GM23248 (cell line): ENCODE results near the gene TRPM4. TPM values are rescaled to one million over a fixed set of nuclear protein-coding genes. Genes with fewer than 3 reads are reported as not detected.
A peak's percentile ranks its signal among the peaks of the same experiment; 100 is the strongest.
"Not testable (repeated sequence)": the region's sequence is repeated elsewhere in the genome, so short reads cannot be mapped to it uniquely, and the experiment has no call there.

ENCODE experiments used
- DNase-seq: peaks from one replicate; pipeline ENCODE4 v3.0.0-alpha.2; 2015
- H2AFZ ChIP-seq: fragments of 200-600 bp; sonication (generic); 2 replicates; pipeline ENCODE4 v1.6.1; 2016; ENCODE audit warnings: antibody characterized with exemption
- H3F3A ChIP-seq: fragments of 200-600 bp; sonication (generic); 2 replicates; pipeline ENCODE4 v1.6.1; 2016; ENCODE audit warnings: mild to moderate bottlenecking, antibody characterized with exemption, mixed run types; ENCODE audit not compliant: insufficient read depth
- H3K27ac ChIP-seq: fragments of 200-600 bp; sonication (generic); 2 replicates; pipeline ENCODE4 v1.5.1; 2016; ENCODE audit warnings: mild to moderate bottlenecking
- H3K27me3 ChIP-seq: fragments of 200-600 bp; sonication (generic); replicated peaks from 2 replicates; pipeline ENCODE4 v1.6.1; 2016; ENCODE audit warnings: mild to moderate bottlenecking; ENCODE audit not compliant: insufficient read depth
- H3K36me3 ChIP-seq: fragments of 200-600 bp; sonication (generic); 2 replicates; pipeline ENCODE4 v1.6.1; 2016; ENCODE audit warnings: low read depth, mild to moderate bottlenecking
- H3K4me1 ChIP-seq: fragments of 200-600 bp; sonication (generic); 2 replicates; pipeline ENCODE4 v1.6.1; 2016; ENCODE audit warnings: mild to moderate bottlenecking; ENCODE audit not compliant: insufficient read depth
- H3K4me2 ChIP-seq: fragments of 200-600 bp; sonication (generic); one replicate; pipeline ENCODE4 v1.6.1; 2016; ENCODE audit warnings: mild to moderate bottlenecking; ENCODE audit not compliant: unreplicated experiment
- H3K4me3 ChIP-seq: fragments of 200-600 bp; sonication (generic); 2 replicates; pipeline ENCODE4 v1.5.1; 2016; ENCODE audit warnings: mild to moderate bottlenecking
- H3K79me2 ChIP-seq: fragments of 200-600 bp; sonication (generic); 2 replicates; pipeline ENCODE4 v1.6.1; 2016; ENCODE audit warnings: mild to moderate bottlenecking; ENCODE audit not compliant: insufficient read depth
- H3K9ac ChIP-seq: fragments of 200-600 bp; sonication (generic); 2 replicates; pipeline ENCODE4 v1.6.1; 2016; ENCODE audit warnings: mild to moderate bottlenecking
- H3K9me2 ChIP-seq: fragments of 200-600 bp; sonication (generic); 2 replicates; pipeline ENCODE4 v1.6.1; 2016; ENCODE audit warnings: mixed run types, mild to moderate bottlenecking, moderate library complexity; ENCODE audit not compliant: insufficient read depth
- H3K9me3 ChIP-seq: fragments of 200-600 bp; sonication (generic); one replicate; pipeline ENCODE4 v1.6.1; 2017; ENCODE audit warnings: low read depth
- H4K20me1 ChIP-seq: fragments of 200-600 bp; sonication (generic); 2 replicates; pipeline ENCODE4 v1.6.0; 2016; ENCODE audit not compliant: insufficient read depth
- EZH2 ChIP-seq: fragments of 200-600 bp; sonication (generic); IDR thresholded peaks from 2 replicates; pipeline ENCODE4 v1.6.1; 2018; ENCODE audit warnings: antibody characterized with exemption, mild to moderate bottlenecking; ENCODE audit not compliant: insufficient read depth, poor library complexity, severe bottlenecking
- EZH2phosphoT487 ChIP-seq: fragments of 200-600 bp; sonication (generic); IDR thresholded peaks from 2 replicates; pipeline ENCODE4 v1.6.1; 2018; ENCODE audit warnings: antibody characterized with exemption, moderate library complexity, mild to moderate bottlenecking, low read depth; ENCODE audit not compliant: insufficient read depth
- WGBS, 2 experiments: methylation state at CpG; one replicate each; pipeline ENCODE4 v1.1.6; 2015 to 2017; ENCODE audit warnings: low lambda C conversion rate in 2 of 2, low coverage in 1 of 2; ENCODE audit errors: missing lambda C conversion rate in 2 of 2; 5-methylcytosine and 5-hydroxymethylcytosine counted together
- in situ Hi-C: fragments of 300-500 bp; cut with MboI; formaldehyde crosslinking; loops from 2 replicates; pipeline ENCODE4 v1.15.0; 2020
- polyA plus RNA-seq: library from polyadenylated mRNA; unstranded; fragments of >200 nt; fragmentation: Nextera tagmentation; extraction: Ambion mirVana; gene quantifications from 2 replicates; pipeline ENCODE4 v1.2.1, GENCODE V29; 2016
- total RNA-seq: library from RNA; depleted of rRNA; stranded (reverse); fragments of >200 nt; shearing (Covaris generic); gene quantifications from 2 replicates; pipeline ENCODE4 v1.2.3, GENCODE V29; 2014

Gene TRPM4
- total and polyA plus RNA-seq, 2 experiments from 2014 or later = 18.4 to 20.1 TPM

- no peak overlapping the region for H3K27ac ChIP-seq
- DNase-seq = peak; percentile 61
- H4K20me1 ChIP-seq = no peaks in the 10 kb centered on the region
- no peaks in the 10 kb centered on the region for H3K9me3 ChIP-seq
- peaks cover 13% of the 10 kb centered on the region for H3K4me1 ChIP-seq
- H3K36me3 ChIP-seq = peaks cover 26% of the 10 kb centered on the region
- H3F3A ChIP-seq = peaks cover 22% of the 10 kb centered on the region; the same call in 1 of the 2 replicates
- no peaks in the 10 kb centered on the region for H3K27me3 ChIP-seq
- H3K9ac ChIP-seq = no peak overlapping the region
- no peaks in the 10 kb centered on the region for H3K79me2 ChIP-seq
- in situ Hi-C loops = loop anchor here (10.0 kb wide), 1 partner anchor 106 kb away; no protein-coding TSS in a partner anchor
- H2AFZ ChIP-seq = no peak overlapping the region
- WGBS, 2 experiments = 91 to 98% methylated on average over 17 to 29 of the region's 29 CpGs
- no peaks in the 10 kb centered on the region for H3K9me2 ChIP-seq
- no peak for TF ChIP-seq EZH2
- TF ChIP-seq EZH2phosphoT487 = no peak
- no peak overlapping the region for H3K4me3 ChIP-seq
- no peak overlapping the region for H3K4me2 ChIP-seq
Measured at GRCh38 chr19:49200238-49200862, 42.8 kb downstream of the TRPM4 start.

GRCh38 chr19:49201042-49201441 is 43.5 kb downstream of the TRPM4 start:
- Histone ChIP-seq H3K9me3 (no peaks in the 10 kb centered on the region), H3K27me3 (no peaks in the 10 kb centered on the region), H3K9ac (no peak overlapping the region), H3K79me2 (no peaks in the 10 kb centered on the region), H3K4me2 (no peak overlapping the region), H3K27ac (no peak overlapping the region), H3F3A (peaks cover 22% of the 10 kb centered on the region; the same call in 1 of the 2 replicates), H4K20me1 (no peaks in the 10 kb centered on the region), H3K36me3 (peaks cover 31% of the 10 kb centered on the region), H3K9me2 (no peaks in the 10 kb centered on the region), H2AFZ (no peak overlapping the region), H3K4me3 (no peak overlapping the region), H3K4me1 (peaks cover 13% of the 10 kb centered on the region)
- in situ Hi-C loops = loop anchor here (10.0 kb wide), 1 partner anchor 106 kb away; no protein-coding TSS in a partner anchor
- TF ChIP-seq EZH2 (no peak), EZH2phosphoT487 (no peak)
- DNase-seq = no peak
- 97% methylated on average over 7 of the region's 7 CpGs for WGBS, 2 experiments

- Histone ChIP-seq H3K27me3 (no peaks in the 10 kb centered on the region), H3F3A (peaks cover 30% of the 10 kb centered on the region; the same call in 1 of the 2 replicates), H3K9me2 (no peaks in the 10 kb centered on the region), H3K4me1 (peaks cover 17% of the 10 kb centered on the region), H3K9me3 (no peaks in the 10 kb centered on the region), H3K4me2 (no peak overlapping the region), H2AFZ (no peak overlapping the region), H3K4me3 (no peak overlapping the region), H4K20me1 (no peaks in the 10 kb centered on the region), H3K79me2 (no peaks in the 10 kb centered on the region), H3K36me3 (peaks cover 43% of the 10 kb centered on the region), H3K27ac (no peak overlapping the region), H3K9ac (no peak overlapping the region)
- WGBS, 2 experiments = 83 to 87% methylated on average over 7 of the region's 7 CpGs
- TF ChIP-seq EZH2 (no peak), EZH2phosphoT487 (no peak)
- in situ Hi-C loops = loop anchor here (10.0 kb wide), 1 partner anchor 110 kb away; no protein-coding TSS in a partner anchor
- DNase-seq = no peak
Measured at GRCh38 chr19:49205114-49205513, 47.5 kb downstream of the TRPM4 start.

GRCh38 chr19:49209502-49209901 is 51.9 kb downstream of the TRPM4 start:
- not testable (repeated sequence) for H3K4me2 ChIP-seq, H3K9me3 ChIP-seq, H3K4me1 ChIP-seq, H2AFZ ChIP-seq, H3K9me2 ChIP-seq, H3K27ac ChIP-seq, DNase-seq, H4K20me1 ChIP-seq, H3K27me3 ChIP-seq, H3K9ac ChIP-seq, H3K4me3 ChIP-seq, H3K79me2 ChIP-seq
- peaks cover 21% of the 10 kb centered on the region for H3K36me3 ChIP-seq
- H3F3A ChIP-seq = peaks cover 19% of the 10 kb centered on the region; the same call in 1 of the 2 replicates
- WGBS, 2 experiments = 75 to 82% methylated on average over 2 to 4 of the region's 4 CpGs
- in situ Hi-C loops = loop anchor here (10.0 kb wide), 1 partner anchor 115 kb away; no protein-coding TSS in a partner anchor
